ENCODE measurements around the gene TIGD1. TPM values are rescaled to one million over a fixed set of nuclear protein-coding genes. Genes with fewer than 3 reads are reported as not detected.

Gene TIGD1
- total RNA-seq, 1 experiment from 2014 or later: 6.0 TPM

- ATAC-seq (no peak), DNase-seq (ENCODE audit: low read depth, low spot score) (no peak)
- Histone ChIP-seq H3K79me2 (ENCODE audit: insufficient read depth, low read length) (no peaks in the 10 kb centered on the region), H3K4me3 (replicated peaks in 1 of 2; ENCODE audit: low read depth in 1 of 2, low read length in 2 of 2) (no peak overlapping the region), H3K36me3 (ENCODE audit: control insufficient read depth in 1 of 2, insufficient read depth in 2 of 2, low read length in 2 of 2) (no peaks in the 10 kb centered on the region), H3K9me3 (ENCODE audit: control insufficient read depth in 1 of 2, insufficient read depth in 1 of 2, low read depth in 1 of 2, low read length in 2 of 2) (no peaks in the 10 kb centered on the region), H3K4me2 (ENCODE audit: low read length) (no peak overlapping the region), H4K20me1 (ENCODE audit: insufficient read depth) (no peaks in the 10 kb centered on the region), H3K4me1 (ENCODE audit: control insufficient read depth in 1 of 2, insufficient read depth in 2 of 2, low read length in 2 of 2) (no peaks in the 10 kb centered on the region; a peak in 1 of 4 replicates), H3K27me3 (ENCODE audit: insufficient read depth, low read length) (no peaks in the 10 kb centered on the region), H3K27ac (ENCODE audit: low read depth, low read length) (no peak overlapping the region), H2AFZ (ENCODE audit: low read depth, low read length, poor library complexity, severe bottlenecking) (no peak overlapping the region), H3K9me2 (ENCODE audit: insufficient read depth) (no peaks in the 10 kb centered on the region), H3K9ac (ENCODE audit: low read length) (no peak overlapping the region)
- ChIA-PET POLR2A (no interaction called here), RAD21 (ENCODE audit: low non-redundant PET in 1 of 2, low total read pairs in 2 of 2, uncharacterized antibody in 2 of 2, unreplicated experiment in 2 of 2) (no interaction called here), CTCF (no interaction called here)
- BruUV-seq (replicated peaks): no TSS peak
- no peak for TF ChIP-seq SP1 (IDR thresholded peaks at IDR 0.05; ENCODE audit: low read depth)
- intact Hi-C loops (cut with micrococcal nuclease): no loop called here
These were observed 31.5 kb downstream of the TIGD1 start for GRCh38 chr2:232518844-232519243.

GRCh38 chr2:232516551-232516950 is 33.8 kb downstream of the TIGD1 start:
- no peak for DNase-seq (ENCODE audit: low read depth, low spot score)
- no peaks in the 10 kb centered on the region for H3K9me3 ChIP-seq (ENCODE audit: control insufficient read depth in 1 of 2, insufficient read depth in 1 of 2, low read depth in 1 of 2, low read length in 2 of 2)
- ChIA-PET POLR2A (no interaction called here), RAD21 (ENCODE audit: low non-redundant PET in 1 of 2, low total read pairs in 2 of 2, uncharacterized antibody in 2 of 2, unreplicated experiment in 2 of 2) (no interaction called here), CTCF (no interaction called here)
- no peak overlapping the region for H3K4me2 ChIP-seq (ENCODE audit: low read length)
- no peaks in the 10 kb centered on the region for H4K20me1 ChIP-seq (ENCODE audit: insufficient read depth)
- no peak overlapping the region for H3K9ac ChIP-seq (ENCODE audit: low read length)
- intact Hi-C loops (cut with micrococcal nuclease): no loop called here
- ATAC-seq: no peak
- no peaks in the 10 kb centered on the region for H3K36me3 ChIP-seq (ENCODE audit: control insufficient read depth in 1 of 2, insufficient read depth in 2 of 2, low read length in 2 of 2)
- TF ChIP-seq CTCF (IDR thresholded peaks at IDR 0.05 in 2 of 3, conservative IDR thresholded peaks at IDR 0.05 in 1 of 3; ENCODE audit: borderline replicate concordance in 1 of 3, insufficient read depth in 1 of 3, low read depth in 2 of 3, low read length in 2 of 3) (no peak), ATF3 (IDR thresholded peaks at IDR 0.05) (no peak), REST (IDR thresholded peaks at IDR 0.05; ENCODE audit: low read depth) (no peak), EGR1 (IDR thresholded peaks at IDR 0.05; ENCODE audit: low read depth) (no peak), JUND (IDR thresholded peaks at IDR 0.05) (no peak), SIN3A (IDR thresholded peaks at IDR 0.05; ENCODE audit: low read depth) (no peak), CBX3 (IDR thresholded peaks at IDR 0.05; ENCODE audit: low read depth) (no peak), YY1 (IDR thresholded peaks at IDR 0.05; ENCODE audit: extremely low read depth, insufficient replicate concordance, low read depth, low read length) (no peak), ELF1 (IDR thresholded peaks at IDR 0.05; ENCODE audit: borderline replicate concordance, low read depth) (no peak), TCF7L2 (IDR thresholded peaks at IDR 0.05; ENCODE audit: borderline replicate concordance, extremely low read depth, insufficient read depth, insufficient read length) (no peak), EZH2 (IDR thresholded peaks at IDR 0.05) (no peak), CEBPB (IDR thresholded peaks at IDR 0.05; ENCODE audit: low read depth) (no peak), POLR2AphosphoS5 (IDR thresholded peaks at IDR 0.05; ENCODE audit: low read depth, low read length) (no peak)
- no peaks in the 10 kb centered on the region for H3K79me2 ChIP-seq (ENCODE audit: insufficient read depth, low read length)
- no peak overlapping the region for H2AFZ ChIP-seq (ENCODE audit: low read depth, low read length, poor library complexity, severe bottlenecking)
- H3K27me3 ChIP-seq (ENCODE audit: insufficient read depth, low read length): no peaks in the 10 kb centered on the region
- no peak overlapping the region for H3K4me3 ChIP-seq (replicated peaks in 1 of 2; ENCODE audit: low read depth in 1 of 2, low read length in 2 of 2)
- no peaks in the 10 kb centered on the region for H3K9me2 ChIP-seq (ENCODE audit: insufficient read depth)
- H3K27ac ChIP-seq (ENCODE audit: low read depth, low read length): no peak overlapping the region
- BruUV-seq (replicated peaks): no TSS peak
- H3K4me1 ChIP-seq (ENCODE audit: control insufficient read depth in 1 of 2, insufficient read depth in 2 of 2, low read length in 2 of 2): no peaks in the 10 kb centered on the region
